ENCODE measurements around the gene TIMM10.
"Not testable (repeated sequence)": the region's sequence is repeated elsewhere in the genome, so short reads cannot be mapped to it uniquely, and the experiment has no call there.

The TIMM10 gene

GRCh38 chr11:57541169-57541568, 10.6 kb upstream of the TIMM10 start:
- no peak for DNase-seq (ENCODE audit: low spot score)

- peak; percentile 35 for DNase-seq (ENCODE audit: low spot score)
Measured at GRCh38 chr11:57539342-57539741, 8.8 kb upstream of the TIMM10 start.

- no peak for DNase-seq (ENCODE audit: low spot score)
Measured at GRCh38 chr11:57536947-57537619, 6.5 kb upstream of the TIMM10 start, which contains the start of gene SMTNL1. TSS of gene SMTNL1 (plus strand) at chr11:57537595. CDS start at chr11:57542643, 5,048 bp downstream.

- DNase-seq (ENCODE audit: low spot score): not testable (repeated sequence)
Measured at GRCh38 chr11:57534449-57534848, 3.9 kb upstream of the TIMM10 start.

- no peak for DNase-seq (ENCODE audit: low spot score)
Measured at GRCh38 chr11:57530215-57530595, 349 bp downstream of the TIMM10 start.

GRCh38 chr11:57529012-57529411, 1.5 kb downstream of the TIMM10 start:
- no peak for DNase-seq (ENCODE audit: low spot score)

GRCh38 chr11:57527056-57527631, 3.4 kb downstream of the TIMM10 start:
- DNase-seq (ENCODE audit: low spot score): peak; percentile 81

GRCh38 chr11:57523419-57523818, 7.1 kb downstream of the TIMM10 start:
- no peak for DNase-seq (ENCODE audit: low spot score)

- no peak for DNase-seq (ENCODE audit: low spot score)
Measured at GRCh38 chr11:57521116-57521515, 9.4 kb downstream of the TIMM10 start.

GRCh38 chr11:57516061-57516443, 14.5 kb downstream of the TIMM10 start:
- DNase-seq (ENCODE audit: low spot score): no peak

- peak; percentile 34 for DNase-seq (ENCODE audit: low spot score)
Measured at GRCh38 chr11:57515332-57516060, 15.1 kb downstream of the TIMM10 start, which contains the start of gene SLC43A1. TSS of gene SLC43A1 (minus strand) at chr11:57515702. CDS start at chr11:57514111, 1,591 bp downstream.

- peak; percentile 14 for DNase-seq (ENCODE audit: low spot score)
Measured at GRCh38 chr11:57514538-57515331, 15.8 kb downstream of the TIMM10 start.

GRCh38 chr11:57513911-57514537, 16.5 kb downstream of the TIMM10 start:
- peak; percentile 32 for DNase-seq (ENCODE audit: low spot score)

- no peak for DNase-seq (ENCODE audit: low spot score)
Measured at GRCh38 chr11:57513452-57513795, 17.1 kb downstream of the TIMM10 start.

GRCh38 chr11:57512646-57513451, 17.7 kb downstream of the TIMM10 start:
- DNase-seq (ENCODE audit: low spot score): peak; percentile 68

GRCh38 chr11:57511741-57512430, 18.7 kb downstream of the TIMM10 start:
- peak; percentile 10 for DNase-seq (ENCODE audit: low spot score)

GRCh38 chr11:57508341-57509170, 22.0 kb downstream of the TIMM10 start:
- DNase-seq (ENCODE audit: low spot score): no peak

- DNase-seq (ENCODE audit: low spot score): no peak
Measured at GRCh38 chr11:57506522-57506921, 24.0 kb downstream of the TIMM10 start.

GRCh38 chr11:57504511-57504910, 26.0 kb downstream of the TIMM10 start:
- no peak for DNase-seq (ENCODE audit: low spot score)
